IgD-negative memory B cell (primary cell): ENCODE measurements around the gene DENND1B. TPM values are rescaled to one million over a fixed set of nuclear protein-coding genes. Genes with fewer than 3 reads are reported as not detected.

Source experiments
- H3K27ac Mint-ChIP-seq, 3 donors: one replicate each; pipeline ENCODE4 v1.8.0; 2020 to 2022; ENCODE audit warnings: mild to moderate bottlenecking in 3 of 3, mixed read lengths in 3 of 3, moderate library complexity in 1 of 3
- H3K27me3 Mint-ChIP-seq: one replicate; pipeline ENCODE4 v1.8.0; 2021; ENCODE audit warnings: mixed read lengths
- H3K36me3 Mint-ChIP-seq: one replicate; pipeline ENCODE4 v1.8.0; 2020; ENCODE audit warnings: mild to moderate bottlenecking, mixed read lengths
- H3K4me1 Mint-ChIP-seq, 3 donors: one replicate each; pipeline ENCODE4 v1.8.0; 2020 to 2022; ENCODE audit warnings: mixed read lengths in 3 of 3, mild to moderate bottlenecking in 1 of 3
- H3K4me3 Mint-ChIP-seq, 4 donors: one replicate each; pipeline ENCODE4 v1.8.0; 2020 to 2022; ENCODE audit warnings: mild to moderate bottlenecking in 4 of 4, mixed read lengths in 4 of 4, moderate library complexity in 3 of 4
- H3K9me3 Mint-ChIP-seq, 3 donors: one replicate each; pipeline ENCODE4 v1.8.0; 2020 to 2021; ENCODE audit warnings: mixed read lengths in 3 of 3, mild to moderate bottlenecking in 1 of 3
- polyA plus RNA-seq: library from polyadenylated mRNA; unstranded; fragments of 300-500 nt; fragmentation: Illumina TruSeq; gene quantifications from one replicate; pipeline ENCODE4 v1.2.3, GENCODE V29; 2021

The DENND1B gene
- polyA plus RNA-seq, 1 donor from 2014 or later, result 10.5 TPM

- no peaks in the 10 kb centered on the region for H3K27me3 Mint-ChIP-seq
- peaks cover 15% of the 10 kb centered on the region for H3K36me3 Mint-ChIP-seq
- H3K27ac Mint-ChIP-seq, result no peak overlapping the region
- H3K4me1 Mint-ChIP-seq, result peaks cover 28 to 40% (median 39%) of the 10 kb centered on the region in 3 donors
- H3K4me3 Mint-ChIP-seq, result peak overlapping the region in 1 of 4 donors; percentile 65
- H3K9me3 Mint-ChIP-seq, result peaks cover 3 to 9% (median 3%) of the 10 kb centered on the region in 3 donors
Observed at GRCh38 chr1:197692965-197693364, 82.3 kb downstream of the DENND1B start.

GRCh38 chr1:197691816-197692215 is 83.5 kb downstream of the DENND1B start:
- no peaks in the 10 kb centered on the region for H3K27me3 Mint-ChIP-seq
- peaks cover 13% of the 10 kb centered on the region for H3K36me3 Mint-ChIP-seq
- peaks cover 3 to 9% (median 4%) of the 10 kb centered on the region in 3 donors for H3K9me3 Mint-ChIP-seq
- no peak overlapping the region for H3K27ac Mint-ChIP-seq
- no peak overlapping the region for H3K4me3 Mint-ChIP-seq
- H3K4me1 Mint-ChIP-seq, result peaks cover 20 to 31% (median 28%) of the 10 kb centered on the region in 3 donors

GRCh38 chr1:197690074-197690473 is 85.2 kb downstream of the DENND1B start:
- peaks cover 13% of the 10 kb centered on the region for H3K36me3 Mint-ChIP-seq
- H3K27ac Mint-ChIP-seq, result no peak overlapping the region
- no peak overlapping the region for H3K4me3 Mint-ChIP-seq
- peaks cover 20 to 33% (median 24%) of the 10 kb centered on the region in 3 donors for H3K4me1 Mint-ChIP-seq
- H3K27me3 Mint-ChIP-seq, result no peaks in the 10 kb centered on the region
- H3K9me3 Mint-ChIP-seq, result peaks cover 3 to 9% (median 4%) of the 10 kb centered on the region in 3 donors

- Mint-ChIP-seq H3K27me3 (no peaks in the 10 kb centered on the region), H3K9me3 (peaks cover 3 to 9% (median 4%) of the 10 kb centered on the region in 3 donors)
Observed at GRCh38 chr1:197688233-197688632, 87.0 kb downstream of the DENND1B start.

GRCh38 chr1:197686702-197687355 is 88.5 kb downstream of the DENND1B start:
- Mint-ChIP-seq H3K4me3 (no peak overlapping the region), H3K9me3 (peaks cover 3 to 9% (median 4%) of the 10 kb centered on the region in 3 donors), H3K27me3 (no peaks in the 10 kb centered on the region), H3K36me3 (peaks cover 13% of the 10 kb centered on the region), H3K4me1 (peaks cover 11 to 16% (median 13%) of the 10 kb centered on the region in 3 donors), H3K27ac (no peak overlapping the region)

More at GRCh38 chr1:197688233-197688632, 87.0 kb downstream of the DENND1B start:
- Mint-ChIP-seq H3K36me3 (peaks cover 13% of the 10 kb centered on the region), H3K27ac (no peak overlapping the region), H3K4me3 (no peak overlapping the region), H3K4me1 (peaks cover 17 to 25% (median 18%) of the 10 kb centered on the region in 3 donors)

GRCh38 chr1:197686231-197686630 is 89.0 kb downstream of the DENND1B start:
- no peak overlapping the region for H3K27ac Mint-ChIP-seq
- H3K4me3 Mint-ChIP-seq, result no peak overlapping the region
- peaks cover 3 to 9% (median 4%) of the 10 kb centered on the region in 3 donors for H3K9me3 Mint-ChIP-seq
- peaks cover 8 to 14% (median 12%) of the 10 kb centered on the region in 3 donors for H3K4me1 Mint-ChIP-seq
- peaks cover 13% of the 10 kb centered on the region for H3K36me3 Mint-ChIP-seq
- no peaks in the 10 kb centered on the region for H3K27me3 Mint-ChIP-seq

- peaks cover 3 to 9% (median 4%) of the 10 kb centered on the region in 3 donors for H3K9me3 Mint-ChIP-seq
- peaks cover 10% of the 10 kb centered on the region for H3K36me3 Mint-ChIP-seq
- H3K27me3 Mint-ChIP-seq, result no peaks in the 10 kb centered on the region
- H3K4me1 Mint-ChIP-seq, result peaks cover 8 to 11% (median 9%) of the 10 kb centered on the region in 3 donors
- no peak overlapping the region for H3K4me3 Mint-ChIP-seq
- H3K27ac Mint-ChIP-seq, result no peak overlapping the region
Observed at GRCh38 chr1:197685785-197686184, 89.5 kb downstream of the DENND1B start.

- H3K4me3 Mint-ChIP-seq, result no peak overlapping the region
- H3K36me3 Mint-ChIP-seq, result peaks cover 6% of the 10 kb centered on the region
- H3K27me3 Mint-ChIP-seq, result no peaks in the 10 kb centered on the region
- no peak overlapping the region for H3K27ac Mint-ChIP-seq
- H3K9me3 Mint-ChIP-seq, result peaks cover 3 to 9% (median 4%) of the 10 kb centered on the region in 3 donors
- H3K4me1 Mint-ChIP-seq, result peaks cover 8 to 10% (median 9%) of the 10 kb centered on the region in 3 donors
Observed at GRCh38 chr1:197683895-197684553, 91.3 kb downstream of the DENND1B start.

- Mint-ChIP-seq H3K27ac (no peak overlapping the region), H3K27me3 (no peaks in the 10 kb centered on the region), H3K4me1 (peaks cover 8 to 10% (median 9%) of the 10 kb centered on the region in 3 donors), H3K9me3 (peaks cover 0 to 4% (median 3%) of the 10 kb centered on the region in 3 donors), H3K4me3 (no peak overlapping the region), H3K36me3 (no peaks in the 10 kb centered on the region)
Observed at GRCh38 chr1:197683280-197683679, 92.0 kb downstream of the DENND1B start.

GRCh38 chr1:197680311-197680710 is 95.0 kb downstream of the DENND1B start:
- Mint-ChIP-seq H3K9me3 (no peaks in the 10 kb centered on the region), H3K4me3 (no peak overlapping the region), H3K27ac (no peak overlapping the region)

GRCh38 chr1:197677752-197678295 is 97.5 kb downstream of the DENND1B start:
- H3K9me3 Mint-ChIP-seq, result no peaks in the 10 kb centered on the region
- no peak overlapping the region for H3K4me3 Mint-ChIP-seq
- H3K4me1 Mint-ChIP-seq, result peaks cover 12 to 17% (median 12%) of the 10 kb centered on the region in 3 donors
- H3K27ac Mint-ChIP-seq, result no peak overlapping the region
- no peaks in the 10 kb centered on the region for H3K27me3 Mint-ChIP-seq
- peaks cover 2% of the 10 kb centered on the region for H3K36me3 Mint-ChIP-seq

More at GRCh38 chr1:197680311-197680710, 95.0 kb downstream of the DENND1B start:
- Mint-ChIP-seq H3K27me3 (no peaks in the 10 kb centered on the region), H3K4me1 (peaks cover 9 to 16% (median 13%) of the 10 kb centered on the region in 3 donors), H3K36me3 (peaks cover 2% of the 10 kb centered on the region)

- Mint-ChIP-seq H3K4me3 (no peak overlapping the region), H3K36me3 (peaks cover 2% of the 10 kb centered on the region), H3K27me3 (no peaks in the 10 kb centered on the region), H3K4me1 (peaks cover 6 to 14% (median 9%) of the 10 kb centered on the region in 3 donors), H3K27ac (no peak overlapping the region), H3K9me3 (no peaks in the 10 kb centered on the region)
Observed at GRCh38 chr1:197677313-197677712, 98.0 kb downstream of the DENND1B start.

GRCh38 chr1:197675583-197676208 is 99.6 kb downstream of the DENND1B start:
- Mint-ChIP-seq H3K27ac (no peak overlapping the region), H3K27me3 (no peaks in the 10 kb centered on the region), H3K4me3 (peak overlapping the region in 1 of 4 donors; percentile 58), H3K4me1 (peaks cover 11 to 12% (median 11%) of the 10 kb centered on the region in 3 donors), H3K36me3 (peaks cover 4% of the 10 kb centered on the region), H3K9me3 (no peaks in the 10 kb centered on the region)

GRCh38 chr1:197674286-197674685 is 101.0 kb downstream of the DENND1B start:
- H3K36me3 Mint-ChIP-seq, result peaks cover 4% of the 10 kb centered on the region
- no peaks in the 10 kb centered on the region for H3K9me3 Mint-ChIP-seq
- H3K4me1 Mint-ChIP-seq, result peaks cover 11 to 12% (median 11%) of the 10 kb centered on the region in 3 donors
- H3K27ac Mint-ChIP-seq, result no peak overlapping the region
- no peaks in the 10 kb centered on the region for H3K27me3 Mint-ChIP-seq
- no peak overlapping the region for H3K4me3 Mint-ChIP-seq

- peaks cover 4% of the 10 kb centered on the region for H3K36me3 Mint-ChIP-seq
- peaks cover 11 to 12% (median 11%) of the 10 kb centered on the region in 3 donors for H3K4me1 Mint-ChIP-seq
- no peak overlapping the region for H3K4me3 Mint-ChIP-seq
- H3K27ac Mint-ChIP-seq, result no peak overlapping the region
- no peaks in the 10 kb centered on the region for H3K9me3 Mint-ChIP-seq
- H3K27me3 Mint-ChIP-seq, result no peaks in the 10 kb centered on the region
Observed at GRCh38 chr1:197673292-197673691, 102.0 kb downstream of the DENND1B start.
